Colon (tissue), 2 donors: ENCODE results near the gene CBX3.
"Not testable (repeated sequence)": the region's sequence is repeated elsewhere in the genome, so short reads cannot be mapped to it uniquely, and the experiment has no call there.

Source experiments
- FAIRE-seq: peaks from 2 replicates; lab custom pipeline; 2012; peaks lifted over from hg19 to GRCh38; lab: Jason Lieb, UNC
- donor health status: control.
- donor health status: control.

The CBX3 gene

DNA sequence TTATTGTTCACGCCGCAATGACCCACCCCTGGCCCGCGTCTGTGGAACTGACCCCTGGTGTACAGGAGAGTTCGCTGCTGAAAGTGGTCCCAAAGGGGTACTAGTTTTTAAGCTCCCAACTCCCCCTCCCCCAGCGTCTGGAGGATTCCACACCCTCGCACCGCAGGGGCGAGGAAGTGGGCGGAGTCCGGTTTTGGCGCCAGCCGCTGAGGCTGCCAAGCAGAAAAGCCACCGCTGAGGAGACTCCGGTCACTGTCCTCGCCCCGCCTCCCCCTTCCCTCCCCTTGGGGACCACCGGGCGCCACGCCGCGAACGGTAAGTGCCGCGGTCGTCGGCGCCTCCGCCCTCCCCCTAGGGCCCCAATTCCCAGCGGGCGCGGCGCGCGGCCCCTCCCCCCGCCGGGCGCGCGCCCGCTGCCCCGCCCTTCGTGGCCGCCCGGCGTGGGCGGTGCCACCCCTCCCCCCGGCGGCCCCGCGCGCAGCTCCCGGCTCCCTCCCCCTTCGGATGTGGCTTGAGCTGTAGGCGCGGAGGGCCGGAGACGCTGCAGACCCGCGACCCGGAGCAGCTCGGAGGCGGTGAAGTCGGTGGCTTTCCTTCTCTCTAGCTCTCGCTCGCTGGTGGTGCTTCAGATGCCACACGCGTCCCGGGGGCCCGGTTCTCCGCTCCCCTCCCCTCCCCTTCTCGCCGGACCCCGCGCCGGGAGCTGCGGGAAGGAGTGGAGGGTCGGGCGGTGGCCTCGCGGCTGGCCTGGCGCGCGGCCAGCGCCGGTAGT, at the start of gene CBX3:
Gene CBX3 (plus strand): TSS at position 499 of the 772 bp plus-strand sequence. CDS start 1,254 bp downstream, outside the sequence.
- no peak for FAIRE-seq

DNA sequence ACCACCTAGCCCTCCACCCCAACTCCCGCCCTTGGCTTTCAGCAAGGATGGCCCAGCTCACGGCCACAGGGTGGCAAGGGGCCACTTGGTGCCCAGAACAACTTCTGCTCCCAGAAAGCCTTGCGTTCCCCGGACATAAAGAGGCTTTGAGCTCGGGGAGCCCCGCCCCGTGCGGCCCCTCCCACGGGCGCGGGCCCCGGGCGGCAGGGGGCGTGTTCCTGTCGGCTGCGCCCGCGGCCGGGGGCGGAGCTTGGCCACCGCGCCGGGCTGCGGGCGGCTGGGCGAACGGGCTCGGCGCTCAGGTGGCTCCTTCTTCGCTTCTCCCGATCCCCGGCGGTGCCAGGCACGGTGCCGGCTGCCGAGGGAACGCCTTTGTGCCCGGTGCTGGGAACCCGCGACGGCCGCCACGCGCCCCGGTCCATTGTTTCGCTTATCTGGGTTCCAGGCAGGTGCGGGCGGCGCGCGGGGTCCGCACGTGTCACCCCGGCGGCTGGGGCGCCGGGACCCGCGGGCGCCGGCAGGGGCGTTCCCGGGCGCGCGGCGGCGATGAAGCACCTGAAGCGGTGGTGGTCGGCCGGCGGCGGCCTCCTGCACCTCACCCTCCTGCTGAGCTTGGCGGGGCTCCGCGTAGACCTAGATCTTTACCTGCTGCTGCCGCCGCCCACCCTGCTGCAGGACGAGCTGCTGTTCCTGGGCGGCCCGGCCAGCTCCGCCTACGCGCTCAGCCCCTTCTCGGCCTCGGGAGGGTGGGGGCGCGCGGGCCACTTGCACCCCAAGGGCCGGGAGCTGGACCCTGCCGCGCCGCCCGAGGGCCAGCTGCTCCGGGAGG, 49.4 kb upstream of the CBX3 start, which contains the start of gene NFE2L3:
Gene NFE2L3 (plus strand): TSS at position 246 of the 829 bp plus-strand sequence. CDS start 301 bp downstream, at position 547.
- FAIRE-seq = no peak

DNA sequence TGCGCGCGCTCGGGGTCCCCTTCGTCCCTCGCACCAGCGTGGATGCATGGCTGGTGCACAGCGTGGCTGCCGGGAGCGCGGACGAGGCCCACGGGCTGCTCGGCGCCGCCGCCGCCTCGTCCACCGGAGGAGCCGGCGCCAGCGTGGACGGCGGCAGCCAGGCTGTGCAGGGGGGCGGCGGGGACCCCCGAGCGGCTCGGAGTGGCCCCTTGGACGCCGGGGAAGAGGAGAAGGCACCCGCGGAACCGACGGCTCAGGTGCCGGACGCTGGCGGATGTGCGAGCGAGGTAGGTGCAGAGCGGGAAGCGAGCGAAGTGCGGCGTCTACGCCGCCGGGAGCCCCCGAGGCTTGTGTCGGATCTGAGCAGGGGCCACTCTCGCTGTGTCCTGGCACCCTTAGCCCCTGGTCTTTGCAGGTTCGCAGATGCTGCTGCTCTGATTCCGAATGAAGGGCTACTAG, 48.7 kb upstream of the CBX3 start:
- FAIRE-seq = not testable (repeated sequence)

DNA sequence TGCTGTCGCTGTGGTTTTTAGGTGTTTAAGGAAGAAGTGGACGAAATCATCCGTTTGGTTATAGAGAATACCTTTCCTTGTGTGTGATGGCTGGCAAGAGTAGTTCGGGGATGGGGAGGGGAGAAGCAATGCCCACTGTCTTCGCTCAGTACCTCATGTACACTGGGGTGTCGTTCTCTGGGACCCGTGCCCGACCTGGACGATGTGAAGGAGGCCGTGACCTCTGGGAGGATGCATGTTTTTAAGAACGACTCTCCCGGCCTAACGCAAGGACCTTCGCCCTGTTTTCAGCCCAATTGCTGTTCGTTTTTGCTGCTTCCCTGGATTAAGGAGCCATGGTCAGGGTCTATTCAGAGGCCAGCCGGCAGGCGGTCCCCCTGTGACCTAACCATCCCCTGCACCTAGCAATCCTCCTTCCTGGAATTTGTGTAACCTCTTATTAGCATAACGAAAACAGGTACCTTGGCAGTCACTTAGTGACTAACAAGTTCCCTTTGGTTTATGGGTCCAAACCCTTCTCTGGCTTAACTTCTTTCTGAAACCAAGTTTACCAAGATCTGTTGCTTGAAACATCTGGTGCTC, 48.2 kb upstream of the CBX3 start:
- FAIRE-seq = no peak

DNA sequence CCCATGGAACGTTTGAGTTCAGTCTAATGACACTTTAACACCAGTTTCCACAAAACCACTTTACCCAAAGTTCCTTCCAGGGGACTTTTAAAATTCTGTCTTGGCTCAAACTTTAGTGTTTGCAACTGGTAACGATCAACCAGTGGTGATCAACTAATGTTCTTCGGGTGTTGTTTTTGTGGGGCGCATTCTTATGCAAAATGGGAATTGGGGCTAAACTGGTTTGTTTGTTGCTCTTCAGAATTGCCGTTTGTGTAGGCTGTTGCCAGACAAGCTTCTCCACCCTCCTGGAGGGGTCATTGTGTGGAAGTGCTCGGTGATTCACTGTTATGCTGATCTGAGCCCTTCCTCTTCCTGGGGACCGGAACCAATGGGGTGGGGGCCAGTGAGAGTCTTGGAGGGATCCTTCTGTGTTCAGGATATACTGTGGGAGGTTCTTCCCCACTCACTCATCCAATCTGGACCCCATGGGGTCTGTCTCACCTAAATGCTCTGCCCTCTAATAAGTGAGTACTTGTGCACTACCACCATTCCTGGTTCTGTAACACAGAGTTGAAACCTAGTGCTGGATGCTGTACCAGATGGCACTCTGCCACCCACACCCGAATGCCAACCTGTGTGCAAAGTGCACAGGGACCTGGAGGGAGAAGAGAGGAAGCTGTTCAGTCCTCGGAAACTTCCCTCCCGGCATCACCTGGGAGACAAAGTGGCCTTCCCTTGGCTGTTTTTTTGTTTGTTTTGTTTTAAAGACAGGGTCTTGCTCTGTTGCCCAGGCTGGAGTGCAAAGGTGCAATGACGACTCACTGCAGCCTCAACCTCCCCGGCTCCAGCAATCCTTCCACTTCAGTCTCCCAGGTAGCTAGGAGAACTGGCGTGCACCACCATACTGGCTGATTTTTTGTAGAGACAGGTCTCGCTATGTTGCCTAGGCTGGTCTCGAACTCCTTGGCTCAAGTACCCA, 47.4 kb upstream of the CBX3 start:
- no peak for FAIRE-seq

DNA sequence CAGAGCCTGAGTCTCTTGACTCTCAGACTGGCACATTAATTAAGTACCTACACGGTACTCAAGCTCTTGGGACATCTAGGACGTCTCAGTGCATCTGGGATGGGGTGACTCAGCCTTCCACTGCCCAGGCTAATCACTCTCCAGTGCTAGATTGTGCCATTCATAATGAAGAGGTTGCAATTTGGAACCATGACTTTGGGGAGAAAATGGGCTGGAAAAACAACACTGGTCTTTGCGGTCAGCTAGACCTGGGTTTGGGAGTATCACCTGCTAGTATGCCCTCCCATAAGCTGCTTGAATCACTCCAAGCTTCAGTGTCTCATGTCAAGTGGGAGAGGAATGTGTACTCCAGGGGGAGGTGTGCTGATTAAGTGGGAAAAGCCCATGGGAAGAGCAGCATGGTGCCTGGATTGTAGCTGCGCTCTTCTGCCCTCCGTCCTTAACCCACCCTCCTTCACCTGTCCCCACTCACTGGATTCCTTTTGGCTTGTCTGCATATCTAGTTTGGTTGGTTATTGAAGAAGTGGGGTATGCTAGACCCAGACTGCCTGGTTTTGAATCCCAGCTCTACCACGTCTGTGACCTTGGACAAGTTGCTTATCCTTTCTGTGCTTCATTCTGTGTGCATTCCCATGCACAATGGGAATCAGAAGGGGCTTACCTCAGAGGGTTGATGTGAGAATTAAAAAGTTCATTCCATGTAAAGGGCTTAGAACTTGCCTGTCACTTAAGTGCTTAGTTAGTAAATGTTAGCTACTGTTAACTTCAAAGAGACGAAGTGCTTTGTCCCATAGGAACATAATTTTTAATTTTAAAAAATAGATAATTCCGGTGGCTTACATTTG, 45.8 kb upstream of the CBX3 start:
- no peak for FAIRE-seq

DNA sequence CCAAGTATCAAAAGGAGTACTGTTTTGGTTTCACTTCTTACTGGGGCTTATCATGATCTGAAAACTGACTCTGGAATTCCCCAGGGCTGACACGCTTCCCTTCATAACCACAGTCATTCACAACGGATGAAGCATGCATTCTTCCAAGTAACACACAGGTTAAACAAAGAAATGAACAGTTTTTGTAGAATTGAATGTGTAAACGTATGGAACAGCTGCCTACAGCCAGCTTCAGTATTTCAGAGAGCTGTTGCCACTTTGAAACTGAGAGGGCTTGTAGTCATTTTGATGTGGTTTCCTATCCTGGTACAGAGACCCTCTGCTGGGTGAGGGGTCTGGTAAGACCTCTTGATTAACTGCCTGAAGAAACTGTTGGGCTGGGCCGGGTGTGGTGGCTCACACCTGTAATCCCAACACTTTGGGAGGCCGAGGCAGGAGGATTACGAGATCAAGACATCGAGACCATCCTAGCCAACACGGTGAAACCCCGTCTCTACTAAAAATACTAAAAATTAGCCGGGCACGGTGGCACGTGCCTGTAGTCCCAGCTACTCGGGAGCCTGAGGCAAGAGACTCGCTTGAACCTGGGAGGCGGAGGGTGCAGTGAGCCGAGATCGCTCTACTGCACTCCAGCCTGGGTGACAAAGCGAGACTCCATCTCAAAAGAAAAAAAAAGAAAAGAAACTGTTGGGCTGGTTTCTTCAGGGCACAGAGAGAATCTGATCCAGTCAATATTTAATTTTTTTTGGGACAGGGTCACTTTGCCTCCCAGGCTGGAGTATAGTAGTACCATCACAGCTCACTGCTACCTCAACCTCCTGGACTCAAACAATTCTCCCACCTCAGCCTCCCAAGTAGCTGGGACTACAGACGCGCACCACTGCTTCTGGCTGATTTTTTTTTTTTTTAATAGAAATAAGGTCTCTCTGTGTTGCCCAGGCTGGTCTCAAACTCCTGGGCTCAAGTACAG, 44.8 kb upstream of the CBX3 start:
- no peak for FAIRE-seq

DNA sequence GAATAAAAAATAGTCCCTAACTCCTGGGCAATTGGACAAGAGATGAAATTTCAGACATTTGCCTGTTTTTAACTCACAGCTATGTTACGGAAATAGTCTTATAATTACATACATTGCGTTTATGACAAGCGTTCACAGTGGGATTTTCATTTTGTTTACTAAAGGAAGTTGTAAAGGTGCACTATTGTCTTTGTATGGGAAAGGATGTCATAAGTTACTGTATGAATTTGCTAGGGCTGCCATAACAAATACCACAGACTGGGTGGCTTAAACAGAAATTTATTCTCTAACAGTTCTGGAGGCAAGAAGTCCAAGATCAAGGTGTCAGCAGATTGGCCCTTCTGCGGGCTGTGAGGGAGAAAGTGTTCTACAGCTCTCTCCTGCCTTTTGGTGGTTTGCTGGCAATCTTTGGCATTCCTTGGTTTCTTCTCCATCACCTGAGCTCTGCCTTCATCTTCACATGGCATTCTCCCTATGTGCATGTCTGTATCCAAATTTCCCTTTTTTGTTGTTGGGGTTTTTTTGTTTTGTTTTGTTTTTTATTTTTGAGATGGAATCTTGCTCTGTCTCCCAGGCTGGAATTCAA, 43.9 kb upstream of the CBX3 start:
- FAIRE-seq = no peak

DNA sequence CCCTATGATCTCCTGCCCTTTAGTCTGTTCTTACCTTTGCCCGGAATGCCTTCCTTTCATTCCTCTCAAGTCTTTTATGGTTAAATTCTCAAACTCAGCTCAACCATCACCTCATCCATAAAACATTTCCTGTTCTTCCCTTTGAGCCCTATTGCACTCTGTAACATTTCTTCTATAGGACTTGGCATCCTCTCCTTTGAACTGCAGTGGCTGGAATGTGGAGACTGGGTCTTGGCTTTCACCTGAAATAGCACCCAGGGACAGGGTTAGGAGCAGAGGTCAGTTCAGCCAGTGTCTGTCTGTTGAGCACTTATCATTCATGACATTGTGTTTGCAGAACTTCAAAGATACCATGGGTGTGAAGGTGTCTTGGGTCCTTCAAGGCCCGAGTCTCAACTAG, 42.3 kb upstream of the CBX3 start:
- FAIRE-seq = no peak

DNA sequence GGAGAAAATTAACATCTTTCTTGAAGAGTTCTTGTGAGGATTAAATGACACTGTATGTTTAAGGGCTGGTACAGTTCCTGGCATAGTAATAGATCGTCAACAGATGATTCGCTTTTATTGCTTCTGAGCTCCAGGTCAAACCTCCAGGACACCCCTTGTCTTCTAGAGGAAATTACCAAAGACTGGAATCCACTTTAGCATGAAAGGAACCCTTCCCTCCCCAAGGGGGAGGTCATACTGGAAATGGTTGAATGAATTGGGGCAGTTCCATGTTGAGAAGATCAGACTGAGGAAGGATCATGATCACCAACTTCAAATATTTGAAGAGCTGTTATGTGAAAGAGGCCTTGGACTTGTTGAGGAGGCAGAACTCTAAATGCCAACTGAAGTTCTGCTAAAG, 40.6 kb upstream of the CBX3 start:
- no peak for FAIRE-seq

DNA sequence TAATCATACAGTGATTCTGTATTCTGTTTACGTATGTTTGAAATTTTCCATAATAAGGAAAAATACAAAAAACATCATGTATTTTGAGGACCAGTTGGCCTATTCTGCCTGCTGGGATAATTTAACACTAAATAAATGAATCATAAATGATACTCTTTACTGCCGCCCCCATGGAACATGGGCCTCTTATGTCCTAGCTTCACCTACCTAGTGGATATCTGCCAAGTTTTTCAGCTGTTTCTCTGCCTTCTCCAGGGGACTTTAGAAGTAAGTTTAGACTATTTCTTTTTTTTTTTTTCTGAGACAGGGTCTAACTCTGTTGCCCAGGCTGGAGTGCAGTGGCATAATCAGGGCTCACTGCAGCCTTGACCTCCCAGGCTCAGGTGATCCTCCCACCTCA, 39.1 kb upstream of the CBX3 start:
- no peak for FAIRE-seq

DNA sequence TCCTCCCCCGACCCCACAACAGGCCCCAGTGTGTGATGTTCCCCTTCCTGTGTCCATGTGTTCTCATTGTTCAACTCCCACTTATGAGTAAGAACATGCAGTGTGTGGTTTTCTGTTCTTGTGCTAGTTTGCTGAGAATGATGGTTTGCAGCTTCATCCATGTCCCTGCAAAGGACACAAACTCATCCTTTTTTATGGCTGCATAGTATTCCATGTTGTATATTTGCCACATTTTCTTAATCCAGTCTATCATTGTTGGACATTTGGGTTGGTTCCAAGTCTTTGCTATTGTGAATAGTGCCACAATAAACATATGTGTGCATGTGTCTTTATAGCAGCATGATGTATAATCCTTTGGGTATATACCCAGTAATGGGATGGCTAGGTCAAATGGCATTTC, 37.7 kb upstream of the CBX3 start:
- FAIRE-seq = not testable (repeated sequence)

DNA sequence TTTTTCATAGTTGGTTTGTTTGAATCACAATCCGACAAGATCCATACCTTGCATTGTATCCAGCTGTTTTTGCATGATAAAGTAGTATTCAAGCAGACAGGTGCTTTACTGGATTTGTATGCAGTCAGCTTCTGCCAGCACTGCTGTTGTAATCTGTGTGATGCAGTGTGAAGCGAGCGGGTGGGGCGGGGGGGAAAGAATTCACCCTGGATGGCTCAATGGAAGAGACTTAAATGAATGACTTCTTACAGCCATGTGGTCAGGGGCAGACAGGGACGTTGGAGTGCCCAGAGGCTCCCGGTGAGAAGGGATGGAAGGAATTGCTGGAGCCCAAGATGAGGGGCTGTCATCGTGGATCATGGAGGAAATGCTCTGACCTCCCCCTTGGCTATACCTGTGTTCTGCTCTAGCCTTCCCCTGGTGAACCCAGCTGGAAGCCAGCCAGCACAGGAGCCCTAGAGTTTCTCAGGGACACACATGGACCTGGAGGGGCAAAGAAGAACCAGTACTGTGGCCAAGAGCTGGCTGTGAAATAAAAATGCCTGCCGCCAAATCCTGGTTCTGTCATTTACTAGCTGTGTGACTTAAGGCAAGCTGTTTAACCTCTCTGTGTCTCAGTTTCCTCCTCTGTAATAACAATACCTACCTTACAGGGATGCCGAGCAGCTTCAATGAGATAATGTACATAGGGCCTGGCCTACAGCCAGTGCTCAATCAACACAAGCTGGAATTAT, 35.4 kb upstream of the CBX3 start:
- FAIRE-seq = no peak

DNA sequence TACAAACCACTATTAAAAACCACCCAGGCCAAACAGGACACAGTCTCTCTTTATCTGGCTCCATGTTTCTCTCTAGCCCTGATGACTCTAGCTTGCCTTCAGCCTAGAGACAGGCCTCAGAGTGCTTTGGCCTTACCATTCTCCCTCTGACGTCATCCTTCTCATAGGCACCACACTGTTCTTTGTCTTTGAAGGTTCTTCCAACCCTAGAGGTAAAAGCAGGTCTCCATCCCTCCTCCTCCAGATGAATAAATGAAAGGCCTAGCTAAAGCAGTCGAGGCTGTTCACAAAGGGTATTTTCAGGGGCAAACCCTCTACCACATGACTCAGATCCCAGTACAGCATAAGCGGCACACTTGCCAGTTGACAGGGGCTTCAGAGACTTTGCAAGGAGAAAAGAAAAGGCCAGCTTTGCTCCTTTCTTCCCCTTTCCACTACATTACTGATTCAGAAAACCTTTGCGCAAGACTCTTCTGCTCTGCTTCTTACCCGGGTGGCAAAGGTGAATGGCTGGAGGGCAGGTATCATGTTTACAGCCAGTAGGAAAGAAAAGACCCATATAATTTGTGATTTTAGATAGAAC, 34.8 kb upstream of the CBX3 start:
- FAIRE-seq = no peak

DNA sequence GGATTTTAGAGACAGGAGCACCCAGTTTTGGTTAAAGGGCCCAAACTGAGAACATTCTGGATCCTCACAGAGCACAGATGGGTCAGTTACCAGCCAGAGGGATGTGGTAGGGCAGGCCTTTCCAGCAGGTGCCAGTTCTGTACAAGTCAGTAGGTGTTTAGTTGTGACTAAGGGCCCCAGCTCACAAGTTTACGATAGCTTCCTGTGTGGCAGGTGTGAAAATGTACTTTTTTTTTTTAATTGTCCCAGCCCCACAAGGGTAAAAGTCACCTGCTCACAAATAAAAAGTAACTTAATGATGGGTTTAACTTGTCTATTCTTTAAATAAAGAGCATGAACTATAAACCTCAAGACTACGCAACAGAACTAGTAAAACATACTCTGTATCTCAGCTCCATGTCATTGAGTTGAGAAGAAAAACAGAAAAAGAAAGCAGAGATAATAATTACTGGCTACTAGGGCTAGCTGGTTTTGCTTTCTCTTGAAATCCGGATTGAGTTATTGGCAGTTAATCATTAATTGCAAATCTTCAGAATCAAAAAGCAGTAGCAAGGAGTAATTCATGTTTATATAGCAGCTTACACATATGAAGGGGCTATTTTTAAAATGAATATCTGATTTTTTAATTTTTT, 34.1 kb upstream of the CBX3 start:
- no peak for FAIRE-seq

DNA sequence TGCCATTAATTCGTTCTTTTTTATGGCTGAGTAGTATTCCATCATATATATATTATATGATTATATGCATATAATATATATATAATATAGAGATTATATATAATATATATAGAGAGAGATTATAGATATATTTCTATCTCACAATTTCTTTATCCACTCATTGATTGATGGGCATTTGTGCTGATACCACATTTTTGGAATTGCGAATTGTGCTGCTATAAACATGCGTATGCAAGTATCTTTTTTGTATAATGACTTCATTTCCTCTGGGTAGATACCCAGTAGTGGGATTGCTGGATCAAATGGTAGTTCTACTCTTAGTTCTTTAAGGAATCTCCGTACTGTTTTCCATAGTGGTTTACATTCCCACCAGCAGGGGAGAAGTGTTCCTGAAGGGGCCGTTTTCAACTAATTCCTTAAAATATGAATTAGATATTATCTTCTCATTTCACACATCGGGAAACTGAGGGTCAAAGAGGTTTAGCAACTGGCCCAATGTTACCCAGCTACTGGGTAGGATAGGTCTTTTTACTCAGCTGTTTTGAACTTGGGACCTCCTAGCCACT, 33.0 kb upstream of the CBX3 start:
- no peak for FAIRE-seq

DNA sequence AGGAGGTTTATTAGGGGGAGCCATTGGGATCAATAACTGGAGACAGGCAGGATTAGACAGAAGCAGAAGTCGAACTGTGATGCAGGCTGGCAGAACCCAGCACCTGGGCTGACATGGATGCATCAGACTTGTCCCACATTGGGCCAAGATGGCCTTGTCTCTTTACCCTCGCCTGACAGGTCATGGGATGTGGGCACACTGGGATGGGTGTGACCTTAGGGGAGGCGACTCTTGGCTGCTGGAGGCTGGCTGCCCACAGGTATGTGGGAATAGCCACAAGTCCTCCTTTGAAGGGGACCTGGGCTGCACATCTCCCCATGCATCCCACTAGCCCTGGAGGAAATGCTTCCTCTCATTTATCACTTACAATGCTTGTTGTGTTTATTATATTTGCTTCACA, 32.3 kb upstream of the CBX3 start:
- no peak for FAIRE-seq
